Ovary (tissue), 9 donors: Measurements from ENCODE around the gene ANK2. TPM values are rescaled to one million over a fixed set of nuclear protein-coding genes. Genes with fewer than 3 reads are reported as not detected.

ENCODE experiments used
- DNase-seq, 5 donors: peaks; one replicate each; pipeline ENCODE4 v3.0.0-alpha.2; 2019 to 2020
- H3K27ac ChIP-seq, 2 donors: fragments of 200-600 bp; one replicate each; pipeline versions ENCODE4 v1.5.1 to v1.8.0; 2019 to 2022
- H3K27me3 ChIP-seq: fragments of 200-600 bp; one replicate; pipeline ENCODE4 v1.8.0; 2022
- H3K36me3 ChIP-seq: fragments of 200-600 bp; sonication (generic); one replicate; pipeline ENCODE4 v1.5.1; 2019
- H3K4me1 ChIP-seq: one replicate; pipeline ENCODE4 v1.8.1; 2013; ENCODE audit warnings: mild to moderate bottlenecking, moderate library complexity; ENCODE audit not compliant: insufficient read depth
- H3K4me3 ChIP-seq: fragments of 200-600 bp; sonication (generic); one replicate; pipeline ENCODE4 v1.5.1; 2017
- H3K9me3 ChIP-seq, 2 donors: fragments of 200-600 bp in 1 of 2; sonication (generic) in 1 of 2; one replicate each; pipeline versions ENCODE4 v1.5.1 to v1.8.1; 2013 to 2019; ENCODE audit warnings: mild to moderate bottlenecking in 1 of 2, moderate library complexity in 1 of 2
- CTCF ChIP-seq, 3 donors: fragments of 450-650 bp in 2 of 3; fragments of 200-600 bp in 1 of 3; IDR thresholded peaks; one replicate each; pipeline versions ENCODE4 v1.5.1 to v1.8.0; 2016 to 2022; ENCODE audit warnings: antibody characterized with exemption in 3 of 3, mild to moderate bottlenecking in 1 of 3
- EP300 ChIP-seq: sonication (generic); formaldehyde crosslinking; IDR thresholded peaks from one replicate; pipeline ENCODE4 v1.6.1; 2017; ENCODE audit warnings: antibody characterized with exemption
- POLR2A ChIP-seq: fragments of 450-650 bp; IDR thresholded peaks from one replicate; pipeline ENCODE4 v1.6.1; 2017; ENCODE audit warnings: antibody characterized with exemption, mild to moderate bottlenecking, moderate library complexity
- WGBS, 3 donors: extraction: QIAGEN DNeasy Blood & Tissue Kit in 1 of 3; methylation state at CpG; one replicate each; pipeline versions ENCODE4 v1.1.5 to v1.1.7; 2013 to 2017; 5-methylcytosine and 5-hydroxymethylcytosine counted together
- intact Hi-C, 4 donors: fragments of 100-400 bp; cut with DNase I; formaldehyde crosslinking; loops; one replicate each; pipeline versions ENCODE4 v1.11.0 to v1.15.1; 2022 to 2023
- polyA plus RNA-seq, 2 donors: library from polyadenylated mRNA; stranded (reverse); fragments of 200-250 nt in 1 of 2; fragments of 350-450 nt in 1 of 2; fragmentation: Illumina TruSeq in 1 of 2; extraction: RNeasy Lipid Tissue Mini Kit (QIAGEN cat#74804) in 1 of 2; gene quantifications; one replicate each; pipeline ENCODE4 v1.2.3, GENCODE V29; 2013 to 2014
- total RNA-seq, 7 donors: library from RNA; depleted of rRNA in 2 of 7; stranded (reverse); fragments of >200 nt in 2 of 7; fragmentation: NEBNext Ultra II Directional in 3 of 7; extraction: Animal tissue kit (Norgen Biotek cat#: 25700) in 3 of 7; gene quantifications; one replicate each; pipeline versions ENCODE4 v1.1.0 to v1.2.4, GENCODE V29; 2016 to 2023
- donor health status: DM: no; HTN: no; CAD: no; lungs with moderate emphysema.
- donor health status: DM: no; HTN: no; CAD: no.
- donor health status: Bipolar disorder and iron deficiency.
- donor health status: DM: yes; HTN: yes; CAD: no.
- donor health status: DM: no; HTN: no; CAD: no.
- donor health status: DM: yes; HTN: yes; CAD: no.

Gene ANK2
- total and polyA plus RNA-seq, 9 donors, result 26.4 to 120 (median 66.9) TPM

GRCh38 chr4:113322736-113323135 lies 273.3 kb downstream of the ANK2 start:
- H3K9me3 ChIP-seq, result no peaks in the 10 kb centered on the region
- 87 to 95% (median 95%) methylated on average over 5 of the region's 5 CpGs for WGBS, 3 donors
- no peaks in the 10 kb centered on the region for H3K36me3 ChIP-seq
- H3K4me1 ChIP-seq, result peaks cover 2% of the 10 kb centered on the region
- intact Hi-C loops, result no loop called here
- no peak for DNase-seq
- H3K27ac ChIP-seq, result no peak overlapping the region
- TF ChIP-seq POLR2A, result no peak
- no peak for TF ChIP-seq EP300
- TF ChIP-seq CTCF (IDR thresholded peaks at IDR 0.05), result no peak
- no peaks in the 10 kb centered on the region for H3K27me3 ChIP-seq
- H3K4me3 ChIP-seq, result no peak overlapping the region

GRCh38 chr4:113325876-113326615 lies 276.6 kb downstream of the ANK2 start:
- TF ChIP-seq POLR2A (no peak), EP300 (no peak), CTCF (IDR thresholded peaks at IDR 0.05) (no peak)
- Histone ChIP-seq H3K4me3 (no peak overlapping the region), H3K27me3 (no peaks in the 10 kb centered on the region), H3K9me3 (no peaks in the 10 kb centered on the region), H3K4me1 (peaks cover 2% of the 10 kb centered on the region), H3K27ac (no peak overlapping the region), H3K36me3 (no peaks in the 10 kb centered on the region)
- DNase-seq, result no peak
- 85 to 89% (median 86%) methylated on average over 5 of the region's 5 CpGs for WGBS, 3 donors
- intact Hi-C loops, result no loop called here

- Histone ChIP-seq H3K27me3 (no peaks in the 10 kb centered on the region), H3K4me1 (peaks cover 2% of the 10 kb centered on the region), H3K4me3 (no peak overlapping the region), H3K9me3 (no peaks in the 10 kb centered on the region), H3K36me3 (no peaks in the 10 kb centered on the region), H3K27ac (no peak overlapping the region)
- no peak for DNase-seq
- 79 to 97% (median 96%) methylated on average over 4 of the region's 4 CpGs for WGBS, 3 donors
- intact Hi-C loops, result no loop called here
- TF ChIP-seq CTCF (IDR thresholded peaks at IDR 0.05) (no peak), POLR2A (no peak), EP300 (no peak)
These were observed 278.0 kb downstream of the ANK2 start for GRCh38 chr4:113327494-113327893.

- no peaks in the 10 kb centered on the region for H3K9me3 ChIP-seq
- no peak overlapping the region for H3K4me3 ChIP-seq
- intact Hi-C loops, result no loop called here
- peak in 1 of 5 donors; percentile 25 for DNase-seq
- H3K4me1 ChIP-seq, result peaks cover 2% of the 10 kb centered on the region
- no peaks in the 10 kb centered on the region for H3K27me3 ChIP-seq
- no peak overlapping the region for H3K27ac ChIP-seq
- TF ChIP-seq EP300 (no peak), POLR2A (no peak), CTCF (IDR thresholded peaks at IDR 0.05) (no peak)
- H3K36me3 ChIP-seq, result no peaks in the 10 kb centered on the region
- 85 to 92% (median 88%) methylated on average over 3 of the region's 3 CpGs for WGBS, 3 donors
These were observed 279.1 kb downstream of the ANK2 start for GRCh38 chr4:113328514-113328913.
